Nephron (organoid): ENCODE data around the gene MFAP4.

Experiments used
- H3K27ac Mint-ChIP-seq, 3 experiments: 2 replicates each; pipeline ENCODE4 v1.8.0; 2020; ENCODE audit warnings: mixed read lengths in 3 of 3, mild to moderate bottlenecking in 2 of 3, moderate library complexity in 1 of 3
- H3K27me3 Mint-ChIP-seq: 2 replicates; pipeline ENCODE4 v1.8.0; 2021; ENCODE audit warnings: low read depth, mild to moderate bottlenecking, moderate library complexity, mixed read lengths
- H3K36me3 Mint-ChIP-seq: 2 replicates; pipeline ENCODE4 v1.8.0; 2020; ENCODE audit warnings: low read depth, mixed read lengths
- H3K4me1 Mint-ChIP-seq: 2 replicates; pipeline ENCODE4 v1.8.0; 2020; ENCODE audit warnings: mixed read lengths
- H3K4me3 Mint-ChIP-seq, 3 experiments: 2 replicates each; pipeline ENCODE4 v1.8.0; 2020; ENCODE audit warnings: mild to moderate bottlenecking in 3 of 3, mixed read lengths in 3 of 3, moderate library complexity in 2 of 3
- H3K9me3 Mint-ChIP-seq: 2 replicates; pipeline ENCODE4 v1.8.0; 2020; ENCODE audit warnings: mixed read lengths
- CTCF ChIP-seq, 3 experiments: fragments of 200-600 bp; sonication (generic); IDR thresholded peaks; one replicate each; pipeline ENCODE4 v1.5.0; 2021; ENCODE audit warnings: antibody characterized with exemption in 3 of 3; ENCODE audit not compliant: unreplicated experiment in 3 of 3

The MFAP4 gene

GRCh38 chr17:19376811-19377210, 10.2 kb downstream of the MFAP4 start:
- no peaks in the 10 kb centered on the region for H3K27me3 Mint-ChIP-seq
- H3K36me3 Mint-ChIP-seq, result peaks cover 25% of the 10 kb centered on the region
- H3K4me1 Mint-ChIP-seq, result peaks cover 32% of the 10 kb centered on the region
- TF ChIP-seq CTCF (IDR thresholded peaks at IDR 0.05; ENCODE audit: unreplicated experiment in 3 of 3), result no peak
- peak overlapping the region; percentile 91 to 99 (median 97) for H3K27ac Mint-ChIP-seq
- no peaks in the 10 kb centered on the region for H3K9me3 Mint-ChIP-seq
- peak overlapping the region; percentile 90 to 92 (median 91) for H3K4me3 Mint-ChIP-seq

GRCh38 chr17:19375732-19376131, 11.3 kb downstream of the MFAP4 start:
- no peak for TF ChIP-seq CTCF (IDR thresholded peaks at IDR 0.05; ENCODE audit: unreplicated experiment in 3 of 3)
- Mint-ChIP-seq H3K27ac (peak overlapping the region; percentile 79 to 80 (median 80)), H3K36me3 (peaks cover 16% of the 10 kb centered on the region), H3K9me3 (no peaks in the 10 kb centered on the region), H3K27me3 (no peaks in the 10 kb centered on the region), H3K4me1 (peaks cover 30% of the 10 kb centered on the region), H3K4me3 (peak overlapping the region; percentile 73 to 83 (median 76))

- Mint-ChIP-seq H3K27me3 (no peaks in the 10 kb centered on the region), H3K4me1 (peaks cover 14% of the 10 kb centered on the region), H3K27ac (peak overlapping the region in 2 of 3 experiments; percentile 26 to 39), H3K4me3 (peak overlapping the region; percentile 56 to 74 (median 59)), H3K9me3 (no peaks in the 10 kb centered on the region), H3K36me3 (peaks cover under 1% of the 10 kb centered on the region)
- TF ChIP-seq CTCF (IDR thresholded peaks at IDR 0.05; ENCODE audit: unreplicated experiment in 3 of 3), result no peak
These were observed 12.9 kb downstream of the MFAP4 start for GRCh38 chr17:19374136-19374535.

GRCh38 chr17:19372866-19373504, 14.0 kb downstream of the MFAP4 start:
- Mint-ChIP-seq H3K4me1 (peaks cover 12% of the 10 kb centered on the region), H3K4me3 (no peak overlapping the region), H3K36me3 (no peaks in the 10 kb centered on the region), H3K27me3 (no peaks in the 10 kb centered on the region), H3K9me3 (no peaks in the 10 kb centered on the region), H3K27ac (no peak overlapping the region)
- no peak for TF ChIP-seq CTCF (IDR thresholded peaks at IDR 0.05; ENCODE audit: unreplicated experiment in 3 of 3)

- Mint-ChIP-seq H3K27ac (no peak overlapping the region), H3K36me3 (no peaks in the 10 kb centered on the region), H3K4me1 (peaks cover 12% of the 10 kb centered on the region), H3K27me3 (no peaks in the 10 kb centered on the region), H3K4me3 (no peak overlapping the region), H3K9me3 (no peaks in the 10 kb centered on the region)
- TF ChIP-seq CTCF (IDR thresholded peaks at IDR 0.05; ENCODE audit: unreplicated experiment in 3 of 3), result no peak
These were observed 14.6 kb downstream of the MFAP4 start for GRCh38 chr17:19372439-19372838.

- Mint-ChIP-seq H3K9me3 (no peaks in the 10 kb centered on the region), H3K4me3 (no peak overlapping the region), H3K27ac (no peak overlapping the region), H3K4me1 (peaks cover 8% of the 10 kb centered on the region), H3K36me3 (no peaks in the 10 kb centered on the region), H3K27me3 (no peaks in the 10 kb centered on the region)
- no peak for TF ChIP-seq CTCF (IDR thresholded peaks at IDR 0.05; ENCODE audit: unreplicated experiment in 3 of 3)
These were observed 15.0 kb downstream of the MFAP4 start for GRCh38 chr17:19372011-19372370.
